Measurements from ENCODE around the gene MADCAM1. TPM values are rescaled to one million over a fixed set of nuclear protein-coding genes. Genes with fewer than 3 reads are reported as not detected.
A peak's percentile ranks its signal among the peaks of the same experiment; 100 is the strongest.

MADCAM1 gene
- total RNA-seq, 1 donor from 2014 or later: 0.40 TPM

DNA sequence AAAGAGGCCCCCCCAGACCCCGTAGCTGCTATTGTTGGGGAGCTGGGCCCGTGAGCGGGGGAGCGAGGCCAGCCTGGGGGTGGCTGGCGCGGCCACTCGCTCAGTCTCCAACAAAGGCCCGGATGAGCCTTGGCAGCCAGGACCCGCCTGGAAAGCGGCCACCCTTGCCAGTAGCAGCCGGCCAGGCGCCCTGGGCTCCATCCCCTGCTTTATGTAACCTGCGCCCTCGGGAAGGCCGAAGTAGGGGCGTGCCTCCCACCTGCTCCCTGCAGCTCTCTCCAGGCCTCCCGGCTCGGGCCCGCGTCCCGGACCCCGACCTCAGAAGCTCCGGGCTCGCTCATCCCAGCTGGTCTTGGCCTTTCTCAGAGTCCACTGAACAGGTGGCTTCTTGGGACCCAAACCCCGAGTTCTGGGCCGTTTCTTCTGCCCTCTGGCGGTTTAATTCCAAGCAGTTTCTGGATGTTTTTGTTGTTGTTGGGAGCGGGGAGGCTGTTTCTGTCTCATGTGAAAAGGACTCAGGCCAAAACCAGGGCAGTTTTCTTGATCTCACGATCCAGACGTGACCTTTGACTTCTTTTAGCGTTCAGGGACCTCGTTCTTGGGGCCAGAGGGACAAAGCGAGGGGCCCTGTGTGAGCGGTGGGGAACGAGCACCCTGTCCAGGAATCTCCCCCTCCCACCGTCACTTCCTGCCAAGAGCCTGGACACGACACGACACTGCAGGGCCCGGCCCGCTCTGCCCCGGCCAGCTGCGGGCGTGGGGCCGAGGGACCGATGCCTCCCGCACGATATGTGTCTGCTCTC is 36.5 kb downstream of the MADCAM1 start:
- TF ChIP-seq, protein P1, sequence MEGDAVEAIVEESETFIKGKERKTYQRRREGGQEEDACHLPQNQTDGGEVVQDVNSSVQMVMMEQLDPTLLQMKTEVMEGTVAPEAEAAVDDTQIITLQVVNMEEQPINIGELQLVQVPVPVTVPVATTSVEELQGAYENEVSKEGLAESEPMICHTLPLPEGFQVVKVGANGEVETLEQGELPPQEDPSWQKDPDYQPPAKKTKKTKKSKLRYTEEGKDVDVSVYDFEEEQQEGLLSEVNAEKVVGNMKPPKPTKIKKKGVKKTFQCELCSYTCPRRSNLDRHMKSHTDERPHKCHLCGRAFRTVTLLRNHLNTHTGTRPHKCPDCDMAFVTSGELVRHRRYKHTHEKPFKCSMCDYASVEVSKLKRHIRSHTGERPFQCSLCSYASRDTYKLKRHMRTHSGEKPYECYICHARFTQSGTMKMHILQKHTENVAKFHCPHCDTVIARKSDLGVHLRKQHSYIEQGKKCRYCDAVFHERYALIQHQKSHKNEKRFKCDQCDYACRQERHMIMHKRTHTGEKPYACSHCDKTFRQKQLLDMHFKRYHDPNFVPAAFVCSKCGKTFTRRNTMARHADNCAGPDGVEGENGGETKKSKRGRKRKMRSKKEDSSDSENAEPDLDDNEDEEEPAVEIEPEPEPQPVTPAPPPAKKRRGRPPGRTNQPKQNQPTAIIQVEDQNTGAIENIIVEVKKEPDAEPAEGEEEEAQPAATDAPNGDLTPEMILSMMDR (IDR thresholded peaks at IDR 0.05): no peak
- ChIA-PET POLR2A (interaction anchor here (0.9 to 1.7 kb wide), 2 partner anchors 22 to 42 kb away, joined by 3 to 14 read pairs; no protein-coding TSS in a partner anchor), CTCF (interaction anchor here (0.5 to 1.5 kb wide), 3 partner anchors 10 to 26 kb away, joined by 3 to 11 read pairs (median 6); no protein-coding TSS in a partner anchor)
- no peak for DNase-seq
- Mint-ChIP-seq H3K27ac (no peak overlapping the region), H3K27me3 (no peaks in the 10 kb centered on the region), H3K4me1 (peaks cover 18% of the 10 kb centered on the region), H3K36me3 (ENCODE audit: low read depth) (peaks cover 10% of the 10 kb centered on the region), H3K9me3 (no peaks in the 10 kb centered on the region), H3K4me3 (peak overlapping the region; percentile 88)
- intact Hi-C loops (cut with micrococcal nuclease): no loop called here
- ATAC-seq (ENCODE audit: low read depth): no peak

DNA sequence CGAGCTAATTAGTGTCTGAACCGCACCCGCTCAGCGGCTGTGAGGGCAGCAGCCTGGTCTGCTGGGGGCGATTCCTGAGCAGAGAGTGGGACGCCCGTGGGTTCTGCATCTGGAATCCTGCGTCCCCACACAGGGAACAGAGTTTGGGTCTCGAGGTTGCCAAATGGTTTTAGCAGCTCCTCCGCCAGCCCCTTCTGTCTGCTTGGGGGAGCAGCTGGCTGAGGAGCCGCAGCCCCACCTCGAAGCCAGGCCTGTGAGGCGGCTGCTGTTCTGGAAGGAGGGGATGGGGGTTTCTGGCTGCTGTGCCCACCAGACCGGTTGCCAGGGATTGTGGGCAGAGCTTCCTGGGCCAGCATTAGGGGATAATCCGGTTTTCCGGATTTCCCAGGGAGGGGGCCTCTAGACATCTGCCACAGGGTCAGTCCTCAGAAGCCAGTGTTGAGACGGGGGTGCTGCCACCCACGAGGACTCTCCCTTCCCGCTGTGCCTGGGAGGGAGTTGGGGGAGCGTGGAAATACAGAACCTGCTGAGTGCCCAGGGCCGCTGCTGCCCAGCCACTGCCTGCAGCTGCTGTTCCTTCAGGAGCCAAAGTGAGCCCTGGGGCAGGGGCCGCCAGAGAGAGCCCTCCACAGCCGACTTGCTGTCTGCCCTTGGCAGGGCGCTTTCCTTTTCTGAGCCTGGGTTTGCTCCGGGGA is 37.2 kb downstream of the MADCAM1 start:
- peaks cover 18% of the 10 kb centered on the region for H3K4me1 Mint-ChIP-seq
- no peak overlapping the region for H3K27ac Mint-ChIP-seq
- H3K27me3 Mint-ChIP-seq: no peaks in the 10 kb centered on the region
- peaks cover 17% of the 10 kb centered on the region for H3K36me3 Mint-ChIP-seq (ENCODE audit: low read depth)
- peak overlapping the region; percentile 19 for H3K4me3 Mint-ChIP-seq
- ATAC-seq (ENCODE audit: low read depth) (no peak), DNase-seq (no peak)
- TF ChIP-seq, protein P1 (IDR thresholded peaks at IDR 0.05): no peak
- CTCF ChIA-PET: interaction anchor here (1.5 kb wide), 2 partner anchors 22 to 27 kb away, joined by 6 to 11 read pairs; no protein-coding TSS in a partner anchor
- H3K9me3 Mint-ChIP-seq: no peaks in the 10 kb centered on the region
- intact Hi-C loops (cut with micrococcal nuclease): no loop called here
- POLR2A ChIA-PET: interaction anchor here (1.7 kb wide), 1 partner anchor 23 kb away, joined by 14 read pairs; no protein-coding TSS in a partner anchor

- ATAC-seq (ENCODE audit: low read depth) (no peak), DNase-seq (no peak)
- H3K36me3 Mint-ChIP-seq (ENCODE audit: low read depth): peaks cover 23% of the 10 kb centered on the region
- TF ChIP-seq, protein P1 (IDR thresholded peaks at IDR 0.05): no peak
- H3K4me1 Mint-ChIP-seq: peaks cover 18% of the 10 kb centered on the region
- no peak overlapping the region for H3K4me3 Mint-ChIP-seq
- H3K27ac Mint-ChIP-seq: no peak overlapping the region
- ChIA-PET CTCF (no interaction called here), POLR2A (no interaction called here)
- H3K27me3 Mint-ChIP-seq: no peaks in the 10 kb centered on the region
- intact Hi-C loops (cut with micrococcal nuclease): no loop called here
- no peaks in the 10 kb centered on the region for H3K9me3 Mint-ChIP-seq
Observed at GRCh38 chr19:534088-534487, 37.8 kb downstream of the MADCAM1 start.

DNA sequence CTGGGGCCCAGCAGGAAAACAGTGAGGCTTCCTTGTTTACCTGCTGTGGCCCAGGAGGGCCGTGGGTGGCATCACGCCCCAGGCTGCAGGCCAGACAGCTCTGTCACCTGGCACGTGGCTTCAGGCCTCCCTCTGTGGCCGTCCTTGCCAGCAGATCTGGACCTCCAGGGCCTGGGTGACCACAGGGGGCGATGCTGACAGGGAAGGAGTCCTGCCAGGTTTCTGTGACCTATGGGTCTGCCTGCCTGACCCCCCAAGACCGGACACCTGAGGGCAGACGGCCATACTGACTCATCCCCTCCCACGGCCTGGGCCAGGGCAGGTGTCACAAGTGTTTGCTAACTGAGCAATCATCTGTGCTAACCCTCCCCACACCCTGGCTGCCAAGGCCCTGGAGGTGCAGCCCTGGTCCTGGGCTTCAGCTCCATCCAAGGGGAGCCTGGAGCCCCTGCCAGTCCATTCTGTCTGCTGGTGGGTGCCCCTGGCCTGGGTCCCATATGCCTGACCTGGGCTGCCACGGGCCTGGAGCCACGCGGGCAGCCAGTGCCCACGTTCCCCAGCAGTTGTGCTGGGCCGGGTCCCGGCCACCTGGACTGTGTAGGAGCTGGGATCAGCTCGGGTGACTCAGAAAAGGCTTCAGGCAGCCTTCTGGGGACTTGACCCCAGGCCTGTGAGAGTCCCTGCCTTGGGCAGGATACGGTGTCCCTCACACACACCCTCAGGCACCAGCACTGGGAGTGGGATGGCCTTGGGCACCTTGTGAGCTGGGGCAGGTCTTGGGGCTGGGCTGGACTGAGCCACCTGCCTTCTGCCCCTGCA is 38.9 kb downstream of the MADCAM1 start:
- ATAC-seq (ENCODE audit: low read depth) (no peak), DNase-seq (no peak)
- intact Hi-C loops (cut with micrococcal nuclease): no loop called here
- H3K36me3 Mint-ChIP-seq (ENCODE audit: low read depth): peaks cover 25% of the 10 kb centered on the region
- H3K4me1 Mint-ChIP-seq: peaks cover 18% of the 10 kb centered on the region
- peak overlapping the region; percentile 41 for H3K4me3 Mint-ChIP-seq
- ChIA-PET POLR2A (no interaction called here), CTCF (no interaction called here)
- TF ChIP-seq, protein P1 (IDR thresholded peaks at IDR 0.05): no peak
- H3K27me3 Mint-ChIP-seq: no peaks in the 10 kb centered on the region
- H3K9me3 Mint-ChIP-seq: no peaks in the 10 kb centered on the region
- H3K27ac Mint-ChIP-seq: no peak overlapping the region
